Measurements from ENCODE around the gene PELO.

GRCh38 chr5:52743529-52743928, 44.2 kb upstream of the PELO start:
- TF ChIP-seq ARNT (IDR thresholded peaks at IDR 0.05) = no peak
- TF ChIP-seq SP1 (IDR thresholded peaks at IDR 0.05) = no peak
- TF ChIP-seq ELF4 (IDR thresholded peaks at IDR 0.05) = no peak
- TF ChIP-seq PKNOX1 (IDR thresholded peaks at IDR 0.05) = no peak
- TF ChIP-seq TARDBP (IDR thresholded peaks at IDR 0.05) = no peak
- no peak for TF ChIP-seq SUZ12 (IDR thresholded peaks at IDR 0.05)
- TF ChIP-seq FOXM1 (IDR thresholded peaks at IDR 0.05; ENCODE audit: borderline replicate concordance) = no peak
- no peak for TF ChIP-seq NFRKB (IDR thresholded peaks at IDR 0.05)
- no peak for TF ChIP-seq LEF1 (IDR thresholded peaks at IDR 0.05; ENCODE audit: borderline replicate concordance)
- no peak for TF ChIP-seq BHLHE40 (IDR thresholded peaks at IDR 0.05; ENCODE audit: borderline replicate concordance)
- no peak for TF ChIP-seq FOXK2 (IDR thresholded peaks at IDR 0.05)
- TF ChIP-seq FOXA1 (IDR thresholded peaks at IDR 0.05) = no peak
- TF ChIP-seq HDGF (IDR thresholded peaks at IDR 0.05; ENCODE audit: borderline replicate concordance) = no peak

Measured in HEK293T (cell line).